K562 (cell line): Measurements from ENCODE around the gene TRIP11. TPM values are rescaled to one million over a fixed set of nuclear protein-coding genes. Genes with fewer than 3 reads are reported as not detected.

Experiments
- ARID4B ChIP-seq: sonication (generic); formaldehyde crosslinking; IDR thresholded peaks from 2 replicates; pipeline ENCODE4 v1.8.0; 2022; ENCODE audit warnings: mild to moderate bottlenecking, missing genetic modification reagents
- CHD2 ChIP-seq: IDR thresholded peaks from 2 replicates; pipeline ENCODE4 v1.6.1; 2011; ENCODE audit warnings: low read depth, low read length
- FUS ChIP-seq: fragments of 200-400 bp; formaldehyde crosslinking; optimal IDR thresholded peaks from 2 replicates; pipeline ENCODE3; 2017; ENCODE audit warnings: low read depth, low read length
- JUN ChIP-seq, 2 experiments: sonication (generic) in 1 of 2; formaldehyde crosslinking in 1 of 2; IDR thresholded peaks; 2 replicates each; pipeline versions ENCODE4 v1.6.1 to v1.8.0; 2012 to 2022; ENCODE audit warnings: borderline replicate concordance in 2 of 2, mild to moderate bottlenecking in 2 of 2, improper control_type of control experiment in 1 of 2, low read depth in 1 of 2, low read length in 1 of 2, missing genetic modification reagents in 1 of 2
- RBBP5 ChIP-seq: fragments of 200-600 bp; sonication (generic); IDR thresholded peaks from 2 replicates; pipeline ENCODE4 v1.6.1; 2012; ENCODE audit warnings: borderline replicate concordance, mild to moderate bottlenecking, low read length, control low read depth, inconsistent platforms; ENCODE audit not compliant: insufficient read depth, poor library complexity, severe bottlenecking
- TAL1 ChIP-seq: fragments of 450-650 bp; IDR thresholded peaks from 2 replicates; pipeline ENCODE4 v1.6.1; 2016; ENCODE audit warnings: mild to moderate bottlenecking
- TEAD1 ChIP-seq, 2 experiments: fragments of 450-650 bp in 1 of 2; sonication (generic) in 1 of 2; formaldehyde crosslinking; IDR thresholded peaks; 2 replicates each; pipeline versions ENCODE4 v1.4.0 to v1.8.0; 2020 to 2022; ENCODE audit warnings: mild to moderate bottlenecking in 2 of 2, missing genetic modification reagents in 1 of 2
- ZHX1 ChIP-seq: fragments of 150-350 bp; conservative IDR thresholded peaks from 2 replicates; pipeline ENCODE4 v1.6.1; 2014; ENCODE audit warnings: low read length
- ZNF518B ChIP-seq: fragments of 250-450 bp; sonication (Bioruptor Pico); IDR thresholded peaks from 2 replicates; pipeline ENCODE4 v1.5.0; 2021; ENCODE audit warnings: mild to moderate bottlenecking, moderate library complexity
- ZSCAN29 ChIP-seq: fragments of 450-650 bp; IDR thresholded peaks from 2 replicates; pipeline ENCODE4 v1.6.1; 2017
- polyA plus RNA-seq, 8 experiments: library from polyadenylated mRNA; depleted of rRNA in 4 of 8; stranded (reverse) in 5 of 8; unstranded in 3 of 8; fragments of >200 nt; fragmentation: Nextera tagmentation in 2 of 8; fragmentation: Illumina TruSeq in 1 of 8; extraction: Ambion mirVana in 2 of 8; extraction: Trizol in 1 of 8; gene quantifications; 2 replicates each; pipeline versions ENCODE4 v1.2.1 to v1.2.3, GENCODE V29; 2011 to 2014; ENCODE audit warnings: inconsistent platforms in 1 of 8, missing spikeins in 1 of 8
- total RNA-seq, 7 experiments: library from RNA; depleted of rRNA in 6 of 7; stranded (reverse); fragments of >200 nt in 6 of 7; fragmentation: Illumina TruSeq in 2 of 7; extraction: Trizol in 2 of 7; gene quantifications; 2 replicates each; pipeline versions ENCODE4 v1.2.1 to v1.2.3, GENCODE V29; 2011 to 2021; ENCODE audit warnings: low replicate concordance in 1 of 7
- TF ChIP-seq, protein P1 (sequence below): fragments of 250-450 bp; sonication (Bioruptor Pico); IDR thresholded peaks from 2 replicates; pipeline ENCODE4 v1.4.0; 2020; ENCODE audit warnings: mild to moderate bottlenecking
- TF ChIP-seq, protein P2 (sequence below): sonication (generic); formaldehyde crosslinking; IDR thresholded peaks from 2 replicates; pipeline ENCODE4 v1.8.0; 2022; ENCODE audit warnings: mild to moderate bottlenecking, missing genetic modification reagents

The TRIP11 gene
- total and polyA plus RNA-seq, 9 of the 15 experiments (the other 6 are each of a cell fraction or from before 2014, with no cell fraction given): 4.0 to 20.0 (median 10.9) TPM

GRCh38 chr14:92039719-92040430 is at the start of gene TRIP11 (continued):
- TF ChIP-seq ZHX1 (no peak), FUS (no peak), ZSCAN29 (no peak; the same call in 1 of the 2 replicates), TAL1 (no peak), ZNF518B (CRISPR knock-in tag) (no peak), CHD2 (no peak), ARID4B (CRISPR knock-in tag) (peak; percentile 73), RBBP5 (peak; percentile 77), TEAD1 (CRISPR knock-in tag; IDR thresholded peaks at IDR 0.05) (peak; percentile 8 to 71; a peak in 1 of 4 replicates), JUN (IDR thresholded peaks at IDR 0.05; ENCODE audit: borderline replicate concordance, low read depth, low read length) (peak; percentile 16; the same call in 1 of the 2 replicates), JUN (CRISPR knock-in tag; IDR thresholded peaks at IDR 0.05; ENCODE audit: borderline replicate concordance) (no peak)
- TF ChIP-seq, protein P1, sequence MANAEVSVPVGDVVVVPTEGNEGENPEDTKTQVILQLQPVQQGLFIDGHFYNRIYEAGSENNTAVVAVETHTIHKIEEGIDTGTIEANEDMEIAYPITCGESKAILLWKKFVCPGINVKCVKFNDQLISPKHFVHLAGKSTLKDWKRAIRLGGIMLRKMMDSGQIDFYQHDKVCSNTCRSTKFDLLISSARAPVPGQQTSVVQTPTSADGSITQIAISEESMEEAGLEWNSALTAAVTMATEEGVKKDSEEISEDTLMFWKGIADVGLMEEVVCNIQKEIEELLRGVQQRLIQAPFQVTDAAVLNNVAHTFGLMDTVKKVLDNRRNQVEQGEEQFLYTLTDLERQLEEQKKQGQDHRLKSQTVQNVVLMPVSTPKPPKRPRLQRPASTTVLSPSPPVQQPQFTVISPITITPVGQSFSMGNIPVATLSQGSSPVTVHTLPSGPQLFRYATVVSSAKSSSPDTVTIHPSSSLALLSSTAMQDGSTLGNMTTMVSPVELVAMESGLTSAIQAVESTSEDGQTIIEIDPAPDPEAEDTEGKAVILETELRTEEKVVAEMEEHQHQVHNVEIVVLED (CRISPR knock-in tag): peak; percentile 72
- TF ChIP-seq, protein P2, sequence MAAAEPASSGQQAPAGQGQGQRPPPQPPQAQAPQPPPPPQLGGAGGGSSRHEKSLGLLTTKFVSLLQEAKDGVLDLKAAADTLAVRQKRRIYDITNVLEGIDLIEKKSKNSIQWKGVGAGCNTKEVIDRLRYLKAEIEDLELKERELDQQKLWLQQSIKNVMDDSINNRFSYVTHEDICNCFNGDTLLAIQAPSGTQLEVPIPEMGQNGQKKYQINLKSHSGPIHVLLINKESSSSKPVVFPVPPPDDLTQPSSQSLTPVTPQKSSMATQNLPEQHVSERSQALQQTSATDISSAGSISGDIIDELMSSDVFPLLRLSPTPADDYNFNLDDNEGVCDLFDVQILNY (CRISPR knock-in tag): peak; percentile 82; the same call in 1 of the 2 replicates
